Osteocyte (in vitro differentiated cells): ENCODE data around the gene POLR2B. TPM values are rescaled to one million over a fixed set of nuclear protein-coding genes. Genes with fewer than 3 reads are reported as not detected.

Experiments
- DNase-seq: peaks from one replicate; pipeline ENCODE4 v3.0.0; 2021; ENCODE audit warnings: mixed read lengths; ENCODE audit not compliant: unreplicated experiment; ENCODE audit errors: extremely low spot score
- H3K27ac Mint-ChIP-seq: one replicate; pipeline ENCODE4 v1.8.0; 2021; ENCODE audit warnings: mild to moderate bottlenecking, mixed read lengths; ENCODE audit not compliant: unreplicated experiment
- H3K27me3 Mint-ChIP-seq: one replicate; pipeline ENCODE4 v1.8.0; 2021; ENCODE audit warnings: mixed read lengths; ENCODE audit not compliant: unreplicated experiment
- H3K36me3 Mint-ChIP-seq: one replicate; pipeline ENCODE4 v1.8.0; 2021; ENCODE audit warnings: mixed read lengths; ENCODE audit not compliant: unreplicated experiment
- H3K4me1 Mint-ChIP-seq: one replicate; pipeline ENCODE4 v1.8.0; 2021; ENCODE audit warnings: mixed read lengths; ENCODE audit not compliant: unreplicated experiment
- H3K4me3 Mint-ChIP-seq: one replicate; pipeline ENCODE4 v1.8.0; 2021; ENCODE audit warnings: mild to moderate bottlenecking, moderate library complexity, mixed read lengths; ENCODE audit not compliant: unreplicated experiment
- H3K9me3 Mint-ChIP-seq: one replicate; pipeline ENCODE4 v1.8.0; 2021; ENCODE audit warnings: mixed read lengths; ENCODE audit not compliant: unreplicated experiment
- total RNA-seq: library from RNA; stranded (reverse); gene quantifications from 2 replicates; pipeline ENCODE4 v1.2.1, GENCODE V29; 2021
- TF ChIP-seq, protein P1 (sequence below): fragments of 200-600 bp; sonication (generic); IDR thresholded peaks from 2 replicates; pipeline ENCODE4 v1.5.0; 2021; ENCODE audit warnings: antibody characterized with exemption, mild to moderate bottlenecking, moderate library complexity

POLR2B gene
- total RNA-seq, 1 donor from 2014 or later, result 74.2 TPM

DNA sequence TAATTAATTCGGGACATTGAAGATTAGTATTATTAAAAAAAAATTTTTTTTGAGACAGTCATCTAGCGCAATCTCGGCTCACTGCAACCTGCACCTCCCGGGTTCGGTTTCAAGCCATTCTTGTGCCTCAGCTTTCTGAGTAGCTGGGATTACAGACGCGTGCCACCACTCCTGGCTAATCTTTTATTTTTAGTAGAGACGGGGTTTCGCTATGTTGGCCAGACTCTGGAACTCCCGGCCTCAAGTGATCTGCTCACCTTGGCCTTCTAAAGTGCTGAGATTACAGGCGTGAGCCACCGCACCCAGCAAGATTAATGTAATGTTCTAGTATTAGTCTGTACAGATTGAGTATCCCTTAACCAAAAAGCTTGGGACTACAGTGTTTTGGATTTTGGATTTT is 38.3 kb upstream of the POLR2B start:
- H3K27me3 Mint-ChIP-seq, result no peaks in the 10 kb centered on the region
- no peak overlapping the region for H3K27ac Mint-ChIP-seq
- no peak overlapping the region for H3K4me3 Mint-ChIP-seq
- peaks cover 5% of the 10 kb centered on the region for H3K4me1 Mint-ChIP-seq
- no peaks in the 10 kb centered on the region for H3K9me3 Mint-ChIP-seq
- peaks cover 28% of the 10 kb centered on the region for H3K36me3 Mint-ChIP-seq
- TF ChIP-seq, protein P1, sequence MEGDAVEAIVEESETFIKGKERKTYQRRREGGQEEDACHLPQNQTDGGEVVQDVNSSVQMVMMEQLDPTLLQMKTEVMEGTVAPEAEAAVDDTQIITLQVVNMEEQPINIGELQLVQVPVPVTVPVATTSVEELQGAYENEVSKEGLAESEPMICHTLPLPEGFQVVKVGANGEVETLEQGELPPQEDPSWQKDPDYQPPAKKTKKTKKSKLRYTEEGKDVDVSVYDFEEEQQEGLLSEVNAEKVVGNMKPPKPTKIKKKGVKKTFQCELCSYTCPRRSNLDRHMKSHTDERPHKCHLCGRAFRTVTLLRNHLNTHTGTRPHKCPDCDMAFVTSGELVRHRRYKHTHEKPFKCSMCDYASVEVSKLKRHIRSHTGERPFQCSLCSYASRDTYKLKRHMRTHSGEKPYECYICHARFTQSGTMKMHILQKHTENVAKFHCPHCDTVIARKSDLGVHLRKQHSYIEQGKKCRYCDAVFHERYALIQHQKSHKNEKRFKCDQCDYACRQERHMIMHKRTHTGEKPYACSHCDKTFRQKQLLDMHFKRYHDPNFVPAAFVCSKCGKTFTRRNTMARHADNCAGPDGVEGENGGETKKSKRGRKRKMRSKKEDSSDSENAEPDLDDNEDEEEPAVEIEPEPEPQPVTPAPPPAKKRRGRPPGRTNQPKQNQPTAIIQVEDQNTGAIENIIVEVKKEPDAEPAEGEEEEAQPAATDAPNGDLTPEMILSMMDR, result no peak
- DNase-seq, result peak; percentile 34

DNA sequence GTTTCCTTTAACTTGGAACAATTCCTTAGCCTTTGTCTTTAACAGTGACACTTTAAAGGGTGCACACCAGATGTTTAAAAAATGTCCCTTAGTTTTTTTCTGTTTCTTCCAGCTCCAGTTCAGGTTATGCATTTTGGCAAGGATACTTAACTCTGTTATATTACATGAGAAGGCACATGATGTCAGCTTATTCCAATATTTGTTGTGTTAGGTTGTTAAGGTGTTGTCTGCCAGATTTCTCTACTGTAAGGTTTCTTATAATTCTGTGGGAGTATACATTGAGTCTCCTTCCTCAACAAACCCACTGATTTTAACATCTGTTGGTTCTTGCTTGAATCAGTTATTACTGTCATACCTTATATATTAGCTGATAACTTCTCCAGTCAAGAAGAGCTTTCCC is 37.7 kb upstream of the POLR2B start:
- no peak overlapping the region for H3K27ac Mint-ChIP-seq
- DNase-seq, result no peak
- peaks cover 27% of the 10 kb centered on the region for H3K36me3 Mint-ChIP-seq
- H3K4me3 Mint-ChIP-seq, result no peak overlapping the region
- no peaks in the 10 kb centered on the region for H3K9me3 Mint-ChIP-seq
- H3K4me1 Mint-ChIP-seq, result peaks cover 5% of the 10 kb centered on the region
- no peaks in the 10 kb centered on the region for H3K27me3 Mint-ChIP-seq
- TF ChIP-seq, protein P1, result no peak

DNA sequence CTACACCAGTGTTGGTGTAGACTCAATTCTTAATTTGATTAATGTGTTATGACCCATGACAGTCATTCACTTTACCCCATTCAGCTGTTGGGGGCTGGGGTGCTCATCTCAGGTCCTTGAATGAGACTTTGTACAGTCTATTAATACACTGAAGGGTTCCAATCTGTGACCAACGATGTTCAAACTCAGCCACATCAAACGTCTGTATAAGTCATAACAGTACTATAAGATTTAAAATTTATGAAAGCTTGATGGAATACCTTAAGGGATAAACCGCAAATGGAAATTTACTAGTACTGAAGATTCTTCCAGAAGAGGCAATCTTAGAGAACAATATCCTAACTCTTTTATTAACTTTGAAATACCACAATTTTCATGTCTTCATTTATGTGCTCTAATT is 37.3 kb upstream of the POLR2B start:
- no peak for DNase-seq
- Mint-ChIP-seq H3K4me1 (peaks cover 5% of the 10 kb centered on the region), H3K4me3 (no peak overlapping the region), H3K9me3 (no peaks in the 10 kb centered on the region), H3K27ac (no peak overlapping the region), H3K27me3 (no peaks in the 10 kb centered on the region), H3K36me3 (peaks cover 24% of the 10 kb centered on the region)
- TF ChIP-seq, protein P1, result no peak

DNA sequence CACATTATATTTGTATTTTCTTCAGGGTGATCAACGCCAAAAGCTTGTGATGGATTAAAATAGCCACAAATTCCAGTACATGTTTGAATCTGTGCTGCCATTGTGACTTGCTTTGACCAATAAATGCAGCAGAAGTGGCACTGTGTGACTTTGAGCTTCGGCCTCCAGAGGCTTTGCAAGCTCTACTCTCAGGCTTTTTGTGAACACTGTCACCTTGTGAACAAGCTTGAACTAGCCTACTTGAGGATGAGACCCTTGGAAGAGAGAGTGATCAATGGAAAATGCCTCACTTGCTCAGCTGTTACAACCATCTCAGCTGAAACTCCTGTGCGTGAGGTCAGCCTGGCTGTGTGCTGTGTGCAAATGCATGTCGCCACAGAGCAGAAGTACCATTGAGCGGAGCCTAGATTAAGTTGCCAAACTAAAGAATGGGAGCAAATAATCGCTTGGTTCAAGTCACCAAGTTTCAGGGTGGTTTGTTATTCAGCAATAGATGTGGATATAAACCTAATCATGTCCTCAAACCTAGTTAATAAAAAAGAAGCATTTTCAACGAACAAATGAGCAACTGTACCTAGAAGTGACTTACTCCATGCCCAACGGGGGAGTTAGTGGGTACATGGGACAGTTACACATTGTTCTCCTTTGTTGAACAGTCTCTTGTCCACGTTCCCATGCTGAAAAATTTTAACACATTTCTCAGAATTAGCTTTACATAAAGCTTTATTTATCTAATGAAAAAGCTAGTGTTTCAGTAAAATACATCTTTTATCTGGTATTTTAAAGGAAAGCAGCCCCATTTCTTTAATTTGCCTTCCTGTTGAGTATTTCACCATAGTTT is 24.8 kb upstream of the POLR2B start:
- H3K9me3 Mint-ChIP-seq, result no peaks in the 10 kb centered on the region

DNA sequence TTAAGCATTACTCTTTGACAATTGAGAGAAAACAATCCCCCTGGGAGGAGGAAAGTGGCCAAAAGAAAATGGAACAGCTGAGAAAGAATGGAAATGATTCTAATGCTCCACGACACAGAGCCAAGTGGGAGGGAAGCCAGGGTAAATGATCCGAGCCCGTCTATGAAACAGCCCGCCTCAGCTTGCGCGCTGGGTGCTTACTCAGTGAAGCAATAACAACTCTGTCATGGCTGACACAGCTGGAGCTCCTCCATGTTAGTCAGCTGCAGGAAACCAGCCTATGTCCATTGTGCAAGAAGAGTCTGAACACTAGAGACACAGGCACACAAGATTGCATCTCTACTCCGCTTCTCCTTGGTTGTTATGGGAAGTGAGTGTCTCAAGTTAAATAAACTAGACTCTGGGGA is 20.6 kb upstream of the POLR2B start:
- no peak overlapping the region for H3K27ac Mint-ChIP-seq
- peak; percentile 64 for DNase-seq
- H3K36me3 Mint-ChIP-seq, result peaks cover 12% of the 10 kb centered on the region
- H3K9me3 Mint-ChIP-seq, result no peaks in the 10 kb centered on the region
- TF ChIP-seq, protein P1, result no peak
- H3K4me3 Mint-ChIP-seq, result no peak overlapping the region
- no peaks in the 10 kb centered on the region for H3K27me3 Mint-ChIP-seq
- H3K4me1 Mint-ChIP-seq, result peaks cover 3% of the 10 kb centered on the region

More for the DNA sequence above, 24.8 kb upstream of the POLR2B start:
- TF ChIP-seq, protein P1, result no peak
- no peak overlapping the region for H3K27ac Mint-ChIP-seq
- no peaks in the 10 kb centered on the region for H3K36me3 Mint-ChIP-seq
- H3K27me3 Mint-ChIP-seq, result no peaks in the 10 kb centered on the region
- no peak overlapping the region for H3K4me3 Mint-ChIP-seq
- H3K4me1 Mint-ChIP-seq, result peaks cover 3% of the 10 kb centered on the region
- no peak for DNase-seq
